ENCODE measurements around the gene LARGE1.

Gene LARGE1

DNA sequence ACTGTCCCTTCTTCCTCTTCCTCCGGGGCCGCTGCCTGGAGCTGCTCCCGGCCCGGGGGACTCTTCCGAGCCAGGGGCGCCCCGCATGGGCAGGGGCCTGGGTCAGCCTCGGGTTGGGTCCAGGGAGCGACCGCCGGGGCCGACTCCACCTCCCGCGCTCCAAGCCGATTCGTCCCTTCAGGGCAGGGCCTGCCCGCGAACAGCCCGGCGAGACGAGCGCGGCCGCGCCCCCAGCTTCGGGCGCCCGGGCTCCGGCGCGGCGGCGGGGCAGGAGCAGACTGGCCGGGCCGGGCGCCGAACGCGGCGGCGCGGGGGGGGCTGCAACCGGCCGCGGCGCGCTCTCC, at the start of gene LARGE1:
Gene LARGE1 (minus strand): TSS at position 280 of the 344 bp plus-strand sequence.
- no peak for DNase-seq (ENCODE audit: low read depth)

DNA sequence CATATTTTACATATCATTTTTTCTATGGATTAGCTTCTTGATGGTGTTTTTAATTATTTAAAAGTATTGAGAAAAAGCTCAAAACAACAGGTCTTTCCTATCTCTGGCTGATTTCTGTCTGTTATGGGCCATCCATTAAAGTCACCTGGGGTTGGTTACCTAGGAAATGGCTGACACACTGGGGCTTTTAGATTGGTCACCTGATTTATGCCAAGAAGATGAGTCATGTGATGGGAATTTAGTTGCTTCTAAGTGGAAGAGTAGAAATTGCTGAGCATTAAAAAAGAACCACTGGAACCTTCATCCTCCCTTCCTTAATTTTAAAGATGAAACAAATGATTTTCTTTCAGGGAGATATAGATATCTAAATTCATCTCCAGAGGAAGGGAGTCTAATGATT, 48.8 kb upstream of the LARGE1 start:
- no peak for DNase-seq (ENCODE audit: low read depth)

DNA sequence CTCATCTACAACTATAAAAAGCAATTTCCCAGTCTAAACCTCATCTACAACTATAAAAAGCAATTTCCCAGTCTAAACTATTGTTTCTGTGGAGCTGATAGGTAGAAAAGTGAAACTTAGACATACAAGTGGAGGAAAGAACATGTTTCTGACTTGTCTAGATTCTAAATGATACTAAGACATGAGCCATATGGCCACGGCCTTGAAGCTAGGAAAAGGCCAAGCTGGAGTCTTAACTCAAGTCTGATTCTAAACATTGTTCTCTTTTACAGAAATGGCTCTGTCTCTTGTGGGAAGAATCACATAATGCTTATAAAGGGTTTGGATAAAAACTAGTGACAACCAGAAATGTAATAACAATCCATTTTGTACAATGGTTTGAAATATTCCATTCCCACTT, 43.8 kb upstream of the LARGE1 start:
- no peak for DNase-seq (ENCODE audit: low read depth)

DNA sequence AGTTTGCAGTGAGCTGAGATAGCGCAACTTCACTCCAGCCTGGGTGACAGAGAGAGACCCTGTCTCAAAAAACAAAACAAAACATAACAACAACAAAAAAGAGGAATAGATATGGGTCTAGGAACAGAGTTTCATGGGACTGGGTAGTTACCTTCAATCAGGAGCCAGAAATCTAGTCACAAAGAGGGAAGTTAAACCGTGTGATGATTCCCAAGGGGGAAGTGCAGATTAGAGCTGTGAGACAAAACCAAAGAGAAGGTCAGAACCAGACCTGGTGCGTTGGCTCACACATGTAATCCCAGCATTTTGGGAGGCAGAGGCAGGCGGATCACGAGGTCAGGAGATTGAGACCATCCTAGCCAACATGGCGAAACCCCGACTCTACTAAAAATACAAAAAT, 42.1 kb upstream of the LARGE1 start:
- DNase-seq (ENCODE audit: low read depth), result no peak

DNA sequence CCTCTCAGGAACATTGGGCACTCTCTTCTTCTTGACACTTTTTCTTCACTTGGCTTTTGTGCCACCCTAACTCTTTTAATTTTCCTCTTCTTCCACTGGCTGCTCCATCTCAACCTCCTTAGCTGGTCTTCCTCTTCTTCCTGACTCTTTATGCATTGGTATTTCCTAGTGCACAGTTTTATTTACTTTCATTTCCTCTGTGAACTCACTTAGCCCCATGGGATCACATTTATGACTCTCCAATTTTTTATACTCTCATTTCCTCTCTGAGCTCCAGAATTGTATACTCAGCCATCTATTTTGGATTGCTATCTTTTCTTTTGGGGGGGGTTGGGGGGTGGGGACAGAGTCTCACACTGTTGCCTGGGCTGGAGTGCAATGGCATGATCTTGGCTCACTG, 38.5 kb upstream of the LARGE1 start:
- no peak for DNase-seq (ENCODE audit: low read depth)

DNA sequence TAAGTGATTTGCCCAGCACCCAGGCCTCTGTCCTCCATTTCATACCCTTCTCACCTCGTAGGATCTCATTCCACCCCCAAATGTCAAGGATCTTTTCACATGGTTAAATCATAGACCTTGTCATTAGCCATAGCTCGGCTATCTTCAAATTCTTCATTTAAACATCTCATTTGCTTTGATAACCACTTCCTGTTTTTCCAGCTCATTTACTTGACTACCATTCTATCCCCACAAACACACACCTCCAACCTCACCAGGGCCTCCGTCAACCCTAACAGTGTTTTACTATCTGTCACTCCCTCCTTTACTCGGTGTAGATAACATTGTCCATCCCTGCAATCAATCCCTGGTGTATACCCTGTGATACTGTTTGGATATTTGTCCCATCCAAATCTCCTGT, 36.8 kb upstream of the LARGE1 start:
- no peak for DNase-seq (ENCODE audit: low read depth)

DNA sequence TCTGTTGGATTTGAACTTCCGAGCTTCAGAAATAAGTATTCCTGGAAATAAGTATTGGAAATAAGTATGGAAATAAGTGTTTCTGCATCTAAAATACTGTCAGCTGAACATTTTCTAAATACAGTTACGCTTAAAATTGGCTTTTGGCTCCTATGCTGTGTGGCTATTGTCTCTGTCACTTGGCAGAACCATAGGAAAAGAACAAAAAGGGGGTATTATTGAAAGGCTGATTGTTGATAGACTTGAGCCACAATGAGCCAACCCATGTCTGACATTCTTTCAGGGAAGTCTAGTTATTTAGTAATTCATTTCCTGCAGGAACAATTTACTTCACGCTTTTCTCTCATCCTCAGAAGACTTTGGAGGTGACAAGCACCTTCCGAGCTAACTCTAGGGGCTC, 32.5 kb upstream of the LARGE1 start:
- DNase-seq (ENCODE audit: low read depth), result no peak

DNA sequence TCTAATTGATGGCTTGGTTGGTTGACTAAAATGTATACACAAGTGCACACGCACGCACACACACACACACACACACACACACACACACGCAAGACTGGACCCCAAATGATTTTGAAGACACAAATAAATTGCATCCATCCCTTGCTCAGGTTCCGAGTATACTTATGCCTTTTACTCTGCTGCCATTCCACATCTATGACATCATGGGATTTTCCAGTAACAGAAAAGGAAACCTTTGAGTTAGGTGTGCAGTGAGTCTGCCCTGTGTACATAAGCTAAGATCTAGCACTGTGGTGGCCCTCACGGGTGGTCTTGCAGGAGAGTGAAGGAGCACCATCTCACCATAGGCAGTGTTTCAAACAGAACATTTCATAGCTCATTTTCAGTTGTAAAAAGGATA, 20.5 kb upstream of the LARGE1 start:
- no peak for DNase-seq (ENCODE audit: low read depth)

DNA sequence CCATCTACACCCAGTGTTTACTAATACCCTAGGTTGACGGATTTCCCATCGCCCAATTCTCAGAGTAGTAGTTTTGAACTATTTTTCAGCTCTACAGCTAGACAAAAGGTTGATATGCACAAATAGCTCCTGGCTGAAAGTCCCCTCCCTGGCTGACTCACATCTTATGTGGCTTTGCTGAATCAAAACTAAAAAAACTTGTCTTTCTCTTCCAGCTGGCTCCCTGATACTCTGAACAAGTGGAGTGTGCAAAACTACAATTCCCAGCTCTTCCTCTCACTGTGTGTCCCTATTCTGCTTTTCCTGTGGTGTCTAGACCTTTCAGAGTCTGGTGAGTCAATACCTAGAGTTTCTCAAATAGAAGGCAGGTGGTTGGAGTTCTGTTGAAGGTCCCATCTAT, 12.7 kb upstream of the LARGE1 start:
- no peak for DNase-seq (ENCODE audit: low read depth)

DNA sequence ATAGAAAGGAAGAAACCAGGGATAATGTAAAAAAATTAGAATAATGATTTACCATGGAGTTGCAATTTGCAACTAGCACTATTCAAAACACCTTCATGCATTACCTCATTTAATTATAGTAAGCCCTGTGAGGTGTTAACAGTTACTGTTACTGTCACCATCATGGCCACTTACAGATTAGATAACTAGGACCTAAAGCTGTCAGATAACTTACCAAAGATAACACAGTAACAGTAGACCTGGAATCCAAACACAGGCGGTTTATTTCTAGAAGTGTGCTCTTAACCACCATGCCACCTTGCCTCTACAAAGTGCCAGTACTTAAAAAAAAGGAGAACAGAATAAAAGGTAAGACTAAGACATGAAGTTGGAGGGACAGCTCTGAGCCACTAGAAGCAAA, 11.1 kb upstream of the LARGE1 start:
- DNase-seq (ENCODE audit: low read depth), result no peak

DNA sequence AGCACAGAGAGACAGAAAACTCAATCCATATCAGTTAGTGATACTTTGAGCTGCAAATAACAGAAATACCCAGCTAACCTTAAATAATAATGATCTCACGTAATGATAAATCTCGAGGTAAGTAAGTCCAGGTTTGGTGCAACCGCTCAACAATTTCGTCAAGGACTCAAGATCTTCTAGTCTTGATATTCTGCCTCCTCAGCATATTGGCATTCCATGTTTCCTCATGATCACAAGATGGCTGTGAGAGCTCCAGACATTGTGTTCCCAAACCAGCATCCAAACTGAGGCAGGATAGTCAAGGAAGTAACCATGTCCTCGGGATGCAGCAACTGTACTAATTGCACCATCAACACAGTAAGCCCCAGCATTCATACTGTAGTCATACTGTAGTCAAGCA, 7.5 kb upstream of the LARGE1 start:
- DNase-seq (ENCODE audit: low read depth), result no peak

DNA sequence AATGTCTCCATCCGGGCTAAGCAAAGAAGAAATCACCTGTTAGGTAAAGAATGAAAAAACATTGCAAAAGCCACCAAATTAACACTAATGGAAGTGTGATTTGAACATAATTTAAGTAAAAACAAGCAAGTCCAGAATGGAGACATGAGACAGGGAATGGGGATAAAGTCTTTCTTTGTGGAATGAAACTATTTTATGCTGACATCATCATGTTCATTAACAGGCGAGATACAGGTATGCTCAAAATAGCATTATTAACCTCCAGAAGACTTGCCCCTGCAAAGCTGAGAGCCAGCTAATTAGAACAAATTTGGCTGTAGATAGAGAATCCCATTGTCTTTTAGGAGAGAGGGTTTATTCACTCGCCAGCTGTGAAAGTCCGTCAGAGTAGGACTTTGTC, 4.9 kb upstream of the LARGE1 start:
- DNase-seq (ENCODE audit: low read depth), result no peak

DNA sequence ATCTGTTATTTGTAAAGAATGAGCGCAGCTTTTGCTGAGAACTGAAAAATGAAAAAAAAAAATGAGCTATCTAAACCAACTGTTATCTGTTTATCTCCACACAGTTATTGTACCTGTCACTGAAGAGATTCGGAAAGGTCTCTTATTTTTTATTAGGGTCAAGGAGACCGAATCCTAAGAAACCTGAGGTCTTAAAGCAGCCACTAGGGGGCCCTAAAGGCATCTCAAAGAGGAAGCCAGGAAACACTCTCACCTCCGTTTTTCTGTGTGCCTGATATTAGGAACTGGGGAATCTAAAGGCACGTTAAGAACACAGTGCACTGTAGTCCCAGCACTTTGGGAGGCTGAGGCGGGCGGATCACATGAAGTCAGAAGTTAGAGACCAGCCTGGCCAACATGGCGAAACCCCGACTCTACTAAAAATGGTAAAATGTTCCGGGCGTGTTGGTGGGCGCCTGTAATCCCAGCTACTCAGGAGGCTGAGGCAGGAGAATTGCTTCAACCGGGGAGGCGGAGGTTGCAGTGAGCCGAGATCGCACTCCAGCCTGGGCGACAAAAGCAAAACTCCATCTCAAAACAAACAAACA, 3.5 kb upstream of the LARGE1 start:
- DNase-seq (ENCODE audit: low read depth), result no peak

DNA sequence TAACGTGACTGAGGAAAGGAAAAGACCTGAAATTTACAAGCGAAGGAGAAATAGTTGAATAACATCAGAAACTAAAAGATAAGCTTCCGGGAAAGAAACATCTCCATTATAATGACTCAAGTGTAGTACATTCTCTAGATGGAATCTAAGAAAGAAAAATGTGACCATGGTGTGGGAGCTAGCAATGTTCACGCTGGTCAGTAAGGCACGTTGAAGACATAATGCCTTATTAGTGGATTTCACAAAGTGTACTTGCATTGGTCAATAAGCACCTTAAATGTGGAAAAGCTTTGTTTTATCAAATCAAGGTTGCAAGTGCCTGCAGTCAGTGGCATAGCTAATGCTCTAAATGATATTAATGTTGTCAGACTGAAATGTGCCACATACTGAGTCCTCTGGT, 2.8 kb upstream of the LARGE1 start:
- no peak for DNase-seq (ENCODE audit: low read depth)

DNA sequence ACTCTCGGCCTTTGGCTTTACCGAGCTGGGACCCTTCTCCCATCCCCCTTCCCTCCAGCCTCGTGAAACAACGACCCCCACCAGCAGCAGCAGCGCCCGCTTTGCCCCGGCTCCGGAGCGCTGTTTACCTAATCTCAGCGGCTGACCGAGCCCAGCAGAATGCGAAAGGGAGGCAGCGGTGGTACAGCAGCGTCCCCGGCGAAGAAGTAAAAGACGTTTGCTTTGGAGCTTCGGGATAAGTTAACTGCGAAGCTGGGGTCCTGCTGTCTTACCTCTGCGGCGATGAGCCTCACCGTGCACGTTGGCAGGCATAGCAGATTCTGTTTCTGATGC, 2.0 kb upstream of the LARGE1 start:
- DNase-seq (ENCODE audit: low read depth), result no peak

DNA sequence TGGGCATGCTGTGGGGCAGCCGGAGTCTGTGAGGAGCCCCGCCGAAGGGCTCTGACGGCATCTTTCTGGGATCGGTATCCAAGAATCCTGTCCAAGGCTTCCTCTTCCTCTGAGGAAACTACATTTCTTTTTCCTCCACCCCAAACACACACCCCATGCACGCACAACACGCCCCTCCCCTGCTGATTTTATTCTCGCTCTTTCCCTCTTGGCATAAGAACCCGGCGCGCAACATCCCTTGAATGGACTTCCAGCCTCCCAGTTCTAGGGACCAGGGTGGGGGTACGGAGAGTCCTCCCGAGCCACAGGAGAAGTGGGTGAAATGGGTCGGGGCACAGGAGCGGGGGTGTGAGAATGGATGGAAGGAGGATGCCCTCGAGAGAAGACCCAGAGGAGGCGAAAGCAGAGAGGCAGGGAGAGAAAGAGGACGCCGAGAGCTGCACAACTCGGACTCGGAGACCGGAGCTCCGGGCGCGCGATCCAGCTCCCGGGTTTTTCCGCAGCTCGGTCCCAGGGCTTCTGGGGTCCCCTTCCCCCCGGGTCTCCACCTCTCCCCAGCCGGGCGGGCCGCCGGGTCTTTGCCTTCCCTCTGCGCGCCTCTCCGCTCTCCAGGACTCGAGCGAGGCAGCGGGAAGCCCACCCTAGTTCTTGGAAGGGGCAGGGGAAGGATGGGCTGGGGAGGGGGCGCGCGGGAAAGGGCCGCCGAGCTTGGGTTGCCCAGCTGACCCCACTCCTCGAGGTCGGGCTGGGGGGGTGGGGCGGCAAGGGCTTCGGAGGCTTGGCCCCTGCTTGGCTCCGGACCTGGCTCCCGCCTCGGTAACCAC, 1.5 kb upstream of the LARGE1 start:
- no peak for DNase-seq (ENCODE audit: low read depth)

DNA sequence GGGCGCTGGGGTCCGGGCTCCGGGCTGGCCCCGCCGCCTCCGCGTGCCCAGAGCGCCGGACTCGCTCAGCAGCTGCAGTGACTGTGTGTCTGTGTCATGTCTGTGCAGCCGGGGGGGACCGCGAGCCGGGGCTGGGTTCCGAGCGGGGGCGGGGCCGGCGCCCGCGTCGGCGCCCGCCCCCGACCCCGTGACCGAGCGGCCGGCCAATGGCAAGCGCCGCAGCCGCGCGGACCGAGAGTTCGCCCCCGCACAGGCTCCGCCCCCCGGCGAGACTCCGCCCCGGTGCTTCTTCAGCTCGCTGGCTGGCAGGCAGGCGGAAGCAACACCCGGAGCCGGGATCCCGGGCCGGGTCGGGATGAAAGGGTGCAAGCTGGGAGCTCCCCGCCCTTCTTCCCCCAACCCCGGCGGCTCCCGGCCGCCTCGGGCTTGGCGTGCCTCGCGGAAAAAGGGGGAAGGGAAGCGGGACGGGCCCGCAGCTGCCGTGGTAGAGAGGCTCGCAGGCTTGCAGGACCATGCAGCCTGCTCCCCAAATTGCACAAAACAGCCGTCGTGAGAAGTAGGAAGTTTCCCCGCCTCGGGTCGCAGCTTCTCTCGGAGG, 750 bp upstream of the LARGE1 start:
- DNase-seq (ENCODE audit: low read depth), result peak; percentile 79

DNA sequence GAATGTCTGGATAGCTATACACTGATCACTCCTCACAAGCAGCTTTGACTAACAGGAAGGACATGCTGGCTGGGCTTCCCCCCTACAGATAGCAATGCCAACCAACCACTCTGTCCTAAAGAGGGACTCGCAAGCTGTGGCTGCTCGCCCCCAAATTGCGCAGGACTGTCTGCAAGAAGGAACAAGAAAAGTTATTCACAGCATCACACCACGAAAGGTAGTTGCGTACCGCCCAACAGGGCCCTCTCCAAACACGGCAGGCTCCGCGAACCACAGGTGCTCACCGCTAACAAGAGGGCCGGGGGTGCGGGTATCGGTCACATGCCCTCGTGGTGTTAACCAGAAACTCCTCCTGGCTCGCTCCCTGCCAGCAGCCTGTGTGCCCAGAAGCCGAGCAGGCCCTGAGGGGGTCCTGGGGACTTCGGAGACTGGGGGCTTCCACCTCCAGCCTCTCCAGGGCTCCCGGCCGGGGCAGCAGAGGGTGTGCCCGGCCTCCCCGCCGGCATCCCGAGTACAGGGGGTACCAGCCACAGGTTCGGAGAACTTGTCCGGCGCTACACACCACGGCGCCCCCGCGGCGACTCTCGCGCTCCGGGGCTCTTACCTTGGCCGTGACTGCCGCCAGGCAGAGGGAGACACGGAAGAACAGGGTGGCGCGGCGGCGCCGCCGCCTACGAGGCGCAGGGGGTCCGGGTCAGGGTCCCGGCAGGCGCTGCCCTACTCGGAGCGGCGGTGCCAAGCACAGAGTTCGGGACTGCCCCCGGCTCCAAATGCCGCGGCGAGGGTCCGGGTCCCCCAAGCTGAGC, 682 bp downstream of the LARGE1 start:
- DNase-seq (ENCODE audit: low read depth), result no peak

DNA sequence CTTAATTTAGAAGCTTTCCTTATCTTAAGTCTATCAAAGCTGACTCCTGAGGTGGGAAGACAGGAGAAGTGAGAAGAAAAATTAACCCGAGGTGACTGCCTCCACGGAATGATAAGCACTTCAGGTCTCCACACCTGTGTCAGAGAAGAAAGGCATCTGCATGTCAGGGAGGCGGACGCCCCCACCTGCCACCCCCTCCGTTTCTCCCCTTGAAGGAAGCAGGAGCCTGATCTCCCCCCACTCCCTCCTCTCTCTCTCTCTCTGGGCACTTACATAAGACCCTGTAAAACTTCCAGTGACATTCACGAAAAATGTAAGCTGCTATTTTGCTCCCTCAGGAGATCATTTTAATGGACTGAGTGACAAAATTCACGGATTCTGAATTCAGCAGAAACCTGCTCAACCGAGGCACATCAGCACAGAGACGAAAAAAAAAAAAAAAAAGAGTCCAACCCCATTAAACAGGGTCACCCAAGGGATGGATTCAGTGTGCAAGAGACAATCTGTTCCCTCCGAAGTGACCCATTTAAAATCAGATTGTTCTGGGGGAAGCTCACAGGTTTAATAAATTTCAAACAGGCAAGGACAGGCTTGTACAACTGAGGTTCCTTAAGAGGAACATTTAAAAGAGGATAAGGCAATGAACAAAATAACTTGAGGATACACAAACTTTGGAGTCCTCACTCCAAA, 1.5 kb downstream of the LARGE1 start:
- no peak for DNase-seq (ENCODE audit: low read depth)

DNA sequence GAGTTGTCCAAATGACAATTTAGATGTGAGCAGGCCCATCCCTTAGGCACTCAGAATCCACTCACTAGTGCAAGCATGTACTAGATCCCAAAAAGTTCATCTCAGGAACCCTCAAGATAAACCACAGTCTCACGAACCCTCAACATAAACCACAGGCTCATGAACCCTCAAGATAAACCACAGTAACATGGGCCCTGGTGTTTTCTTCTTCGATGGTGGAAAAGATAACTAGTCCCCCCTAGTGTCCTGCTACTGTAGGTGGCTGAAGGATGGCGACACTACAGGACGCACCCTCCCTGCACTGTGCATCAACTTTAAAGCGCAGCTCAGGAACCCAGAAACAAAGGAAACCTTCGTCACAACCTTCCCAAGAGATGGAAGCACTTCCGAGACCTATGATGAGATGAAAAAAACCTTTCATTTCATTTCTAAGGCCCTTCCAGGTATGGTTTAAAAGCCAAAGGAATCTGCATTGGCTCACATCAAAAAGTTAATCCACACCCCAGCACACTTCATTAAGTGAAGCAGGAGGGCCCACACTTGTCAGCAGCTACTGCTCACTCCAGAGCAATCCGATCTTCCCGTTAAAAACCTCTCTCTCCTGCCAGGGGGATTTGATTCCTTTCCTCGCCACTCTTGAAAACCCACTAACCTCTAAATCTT, 2.4 kb downstream of the LARGE1 start:
- DNase-seq (ENCODE audit: low read depth), result no peak

DNA sequence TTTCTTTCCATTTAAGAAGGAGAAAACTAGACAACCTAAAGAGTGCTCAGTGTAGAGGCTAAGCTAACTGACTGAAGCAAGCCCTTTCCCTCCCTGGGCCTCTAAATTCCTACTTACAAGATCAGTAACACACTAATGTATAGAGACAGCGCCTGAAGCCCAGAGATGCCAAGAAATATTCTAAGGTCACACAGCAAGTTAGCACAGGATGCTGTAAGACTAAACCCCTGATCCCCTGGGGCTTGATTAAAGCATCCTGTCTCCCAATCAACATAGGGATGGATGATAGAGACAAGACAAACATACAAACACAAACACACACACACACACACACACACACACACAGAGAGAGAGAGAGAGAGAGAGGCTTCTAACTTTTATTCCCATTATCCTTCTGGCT, 5.6 kb downstream of the LARGE1 start:
- DNase-seq (ENCODE audit: low read depth), result no peak

DNA sequence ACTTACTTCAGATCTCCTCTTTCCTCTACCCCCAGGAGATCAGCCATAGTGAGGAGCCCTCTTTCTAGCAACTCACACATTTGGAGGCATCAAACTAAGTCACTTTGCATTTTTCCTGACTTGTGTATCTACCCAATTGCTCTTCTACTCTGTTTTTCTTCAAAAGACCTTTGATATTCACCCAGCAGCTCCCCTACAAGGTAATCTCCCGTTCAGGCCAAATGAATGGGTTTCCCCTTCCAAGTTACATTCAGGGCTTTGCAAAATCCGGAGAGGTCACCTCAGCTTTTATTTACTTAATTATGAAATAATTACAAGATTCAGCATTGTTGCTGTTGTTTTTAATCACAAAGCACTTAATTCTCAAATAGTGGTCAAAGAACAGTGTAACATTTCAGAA, 6.1 kb downstream of the LARGE1 start:
- DNase-seq (ENCODE audit: low read depth), result no peak

Measured in stimulated activated CD8-positive, alpha-beta memory T cell treated with anti-CD3 and anti-CD28 coated beads, Interleukin-15, amount 100 ng/mL, for 24 hours (primary cell).